Coronary artery (tissue), 2 donors: ENCODE measurements around the gene TIMP3.
A peak's percentile ranks its signal among the peaks of the same experiment; 100 is the strongest.

ENCODE experiments used
- DNase-seq: peaks from one replicate; pipeline ENCODE4 v3.0.0-alpha.2; 2017; ENCODE audit warnings: low spot score
- H3K27ac ChIP-seq, 2 donors: fragments of 200-600 bp; sonication (generic); one replicate each; pipeline ENCODE4 v1.5.1; 2016 to 2019
- H3K4me3 ChIP-seq: fragments of 200-600 bp; sonication (generic); 2 replicates; pipeline ENCODE4 v1.5.1; 2016; ENCODE audit warnings: mild to moderate bottlenecking, moderate library complexity
- TF ChIP-seq, protein P1 (sequence below): fragments of 200-600 bp; sonication (generic); IDR thresholded peaks from one replicate; pipeline ENCODE4 v1.5.1; 2019; ENCODE audit warnings: antibody characterized with exemption

TIMP3 gene

DNA sequence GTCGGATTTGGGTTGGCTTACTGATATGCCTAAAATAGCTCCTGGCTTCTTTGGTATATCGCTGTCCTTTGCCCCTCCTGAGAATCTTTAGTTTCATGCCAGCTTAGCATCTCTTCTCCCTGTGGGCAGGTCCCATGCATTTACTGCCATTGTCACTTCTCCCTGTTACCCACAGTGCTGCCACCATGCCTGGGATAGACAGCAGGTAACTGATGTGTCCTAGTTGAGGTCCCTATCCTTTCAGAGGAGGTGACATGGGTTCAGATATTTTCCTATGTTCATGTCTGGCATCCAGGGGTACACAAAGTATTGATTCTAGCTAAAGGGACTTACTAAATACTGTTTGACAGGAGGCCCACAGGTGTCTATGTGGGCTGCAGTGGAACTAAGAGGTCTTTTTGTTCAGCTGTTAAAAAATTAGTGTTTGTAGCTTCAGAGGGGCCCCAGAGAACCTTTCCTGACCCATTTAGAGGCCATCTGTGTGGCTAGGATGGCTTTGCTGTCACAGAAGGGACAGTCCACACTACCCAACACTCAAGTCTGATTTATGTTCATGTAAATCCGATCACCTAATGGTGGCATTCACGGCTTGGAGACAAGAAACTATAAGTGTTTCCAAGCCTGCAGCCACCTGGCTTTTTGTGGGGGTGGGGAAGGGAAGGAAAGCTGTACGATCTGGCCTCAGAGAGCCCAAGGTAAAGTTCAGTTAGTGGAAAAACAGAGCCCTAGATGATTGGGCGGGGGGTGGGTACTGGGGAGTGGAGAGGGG, 8.5 kb downstream of the TIMP3 start:
- H3K27ac ChIP-seq, result no peak overlapping the region
- no peak for DNase-seq
- H3K4me3 ChIP-seq, result peak overlapping the region; percentile 45

GRCh38 chr22:32810555-32811133, 9.1 kb downstream of the TIMP3 start:
- peak overlapping the region; percentile 45 for H3K4me3 ChIP-seq

More for the DNA sequence above, 8.5 kb downstream of the TIMP3 start:
- TF ChIP-seq, protein P1, sequence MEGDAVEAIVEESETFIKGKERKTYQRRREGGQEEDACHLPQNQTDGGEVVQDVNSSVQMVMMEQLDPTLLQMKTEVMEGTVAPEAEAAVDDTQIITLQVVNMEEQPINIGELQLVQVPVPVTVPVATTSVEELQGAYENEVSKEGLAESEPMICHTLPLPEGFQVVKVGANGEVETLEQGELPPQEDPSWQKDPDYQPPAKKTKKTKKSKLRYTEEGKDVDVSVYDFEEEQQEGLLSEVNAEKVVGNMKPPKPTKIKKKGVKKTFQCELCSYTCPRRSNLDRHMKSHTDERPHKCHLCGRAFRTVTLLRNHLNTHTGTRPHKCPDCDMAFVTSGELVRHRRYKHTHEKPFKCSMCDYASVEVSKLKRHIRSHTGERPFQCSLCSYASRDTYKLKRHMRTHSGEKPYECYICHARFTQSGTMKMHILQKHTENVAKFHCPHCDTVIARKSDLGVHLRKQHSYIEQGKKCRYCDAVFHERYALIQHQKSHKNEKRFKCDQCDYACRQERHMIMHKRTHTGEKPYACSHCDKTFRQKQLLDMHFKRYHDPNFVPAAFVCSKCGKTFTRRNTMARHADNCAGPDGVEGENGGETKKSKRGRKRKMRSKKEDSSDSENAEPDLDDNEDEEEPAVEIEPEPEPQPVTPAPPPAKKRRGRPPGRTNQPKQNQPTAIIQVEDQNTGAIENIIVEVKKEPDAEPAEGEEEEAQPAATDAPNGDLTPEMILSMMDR, result no peak

DNA sequence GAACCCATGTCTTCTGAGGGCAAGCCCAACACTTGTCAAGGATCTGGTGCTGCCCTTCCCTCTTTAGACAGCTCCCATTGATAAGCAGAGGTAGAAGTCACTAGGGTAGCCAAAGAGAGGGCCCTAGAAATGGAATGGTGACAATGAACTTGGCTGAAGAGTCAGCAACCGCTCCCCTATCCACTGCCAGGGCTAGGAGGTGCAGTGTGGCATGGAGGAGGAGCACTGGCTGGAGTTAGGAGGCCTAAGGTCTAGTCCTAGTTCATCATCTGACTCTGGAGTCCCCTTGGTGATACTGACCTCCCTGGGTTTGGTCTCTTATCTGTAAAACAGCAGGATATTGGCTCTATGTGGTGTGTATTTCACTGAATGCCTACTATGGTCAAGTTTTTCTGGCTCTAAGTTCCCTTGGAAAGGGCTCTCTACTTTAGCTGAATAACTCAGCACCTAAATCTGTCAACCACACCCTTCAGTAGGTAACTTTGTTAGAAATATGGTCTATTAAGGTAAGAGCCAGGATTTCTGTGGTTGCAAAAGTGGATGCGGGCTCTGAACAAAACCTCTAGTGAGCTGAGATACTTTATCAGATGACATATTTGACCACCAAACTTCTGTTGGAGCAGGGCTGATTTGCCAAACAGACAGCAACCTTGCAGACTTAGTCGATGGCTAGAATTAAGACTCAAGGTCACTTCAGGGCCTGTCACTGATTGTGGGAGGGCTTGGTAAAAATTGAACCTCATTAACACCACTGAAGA, 10.5 kb downstream of the TIMP3 start:
- Histone ChIP-seq H3K27ac (no peak overlapping the region), H3K4me3 (no peak overlapping the region)
- DNase-seq, result no peak
- TF ChIP-seq, protein P1, result no peak

More at GRCh38 chr22:32810555-32811133, 9.1 kb downstream of the TIMP3 start:
- DNase-seq, result no peak
- H3K27ac ChIP-seq, result no peak overlapping the region
- TF ChIP-seq, protein P1, result no peak

DNA sequence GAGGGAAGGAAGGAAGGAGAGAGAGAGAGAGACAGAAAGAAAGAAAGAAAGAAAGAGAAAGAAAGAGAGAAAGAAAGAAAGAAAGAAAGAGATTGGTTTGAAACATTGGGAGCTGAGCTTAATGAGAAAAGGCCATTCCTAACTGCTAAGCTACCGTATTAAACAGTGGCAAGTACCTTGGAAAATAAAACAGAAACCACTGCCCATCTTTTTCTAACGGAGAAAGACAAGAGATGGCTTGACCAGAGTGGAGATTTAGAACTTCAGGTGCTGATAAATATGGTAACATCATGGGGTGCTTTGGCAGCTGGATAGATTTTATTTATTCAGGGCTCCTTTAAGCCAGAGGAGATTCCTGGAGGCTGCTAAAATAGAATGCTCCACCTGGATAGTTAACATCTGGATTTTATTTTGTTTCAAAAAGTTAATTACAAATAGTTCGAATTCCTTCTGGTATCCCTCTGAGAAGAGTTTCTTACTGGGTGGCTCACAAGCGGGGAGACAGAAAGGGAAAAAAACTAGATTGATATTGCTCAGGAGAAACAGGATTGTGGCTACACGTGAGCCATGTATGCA, 12.9 kb downstream of the TIMP3 start:
- DNase-seq, result no peak
- H3K27ac ChIP-seq, result no peak overlapping the region
- no peak overlapping the region for H3K4me3 ChIP-seq
- TF ChIP-seq, protein P1, result no peak

- TF ChIP-seq, protein P1, result no peak
- DNase-seq, result no peak
- Histone ChIP-seq H3K27ac (no peak overlapping the region), H3K4me3 (no peak overlapping the region)
Observed at GRCh38 chr22:32815059-32815458, 13.6 kb downstream of the TIMP3 start.

DNA sequence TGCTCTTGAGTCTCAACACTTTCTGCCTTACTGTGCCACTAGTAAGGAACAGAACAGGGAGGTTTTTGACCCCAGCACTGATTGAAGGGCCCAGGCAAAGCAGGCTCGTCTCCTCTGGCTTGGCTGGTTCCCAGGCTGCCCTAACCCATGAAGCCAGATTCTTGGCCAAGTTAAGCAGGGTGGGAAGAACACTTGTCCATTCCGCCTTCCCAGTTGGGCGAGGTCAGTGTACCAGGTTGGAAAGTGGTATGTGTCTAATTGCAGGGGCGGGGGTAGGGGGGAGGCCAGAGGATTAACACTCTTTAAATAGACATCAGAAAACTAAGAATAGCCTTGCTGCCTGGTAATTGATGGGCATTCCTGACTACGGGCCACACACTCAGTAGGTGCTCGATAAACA, 14.4 kb downstream of the TIMP3 start:
- TF ChIP-seq, protein P1, result no peak
- no peak for DNase-seq
- peak overlapping the region in 1 of 2 donors; percentile 25 for H3K27ac ChIP-seq
- H3K4me3 ChIP-seq, result peak overlapping the region; percentile 11
